Measurements from ENCODE around the gene TBC1D8.

The TBC1D8 gene

DNA sequence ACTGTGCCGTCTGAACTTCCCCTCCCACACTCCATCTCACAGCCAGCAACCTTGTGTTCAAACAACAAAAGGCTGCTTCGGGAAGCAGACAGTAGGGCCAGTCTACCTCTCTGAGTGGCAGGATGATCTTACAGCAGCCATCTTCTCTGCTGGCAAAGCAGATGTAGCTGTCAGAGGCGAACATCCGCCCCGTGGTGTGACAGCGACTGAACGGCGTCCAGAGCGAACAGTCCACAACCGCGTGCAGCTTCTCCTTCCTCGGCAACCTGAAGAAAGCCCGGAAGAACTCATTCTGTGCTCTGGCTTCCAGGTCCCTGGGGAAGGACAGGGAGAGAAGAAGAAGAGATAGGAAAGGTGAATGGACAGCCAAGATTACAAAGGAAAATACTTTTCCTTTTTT lies 111.1 kb downstream of the TBC1D8 start:
- no peak for TF ChIP-seq ZFP3 (CRISPR knock-in tag; IDR thresholded peaks at IDR 0.05)
- TF ChIP-seq, protein P1, sequence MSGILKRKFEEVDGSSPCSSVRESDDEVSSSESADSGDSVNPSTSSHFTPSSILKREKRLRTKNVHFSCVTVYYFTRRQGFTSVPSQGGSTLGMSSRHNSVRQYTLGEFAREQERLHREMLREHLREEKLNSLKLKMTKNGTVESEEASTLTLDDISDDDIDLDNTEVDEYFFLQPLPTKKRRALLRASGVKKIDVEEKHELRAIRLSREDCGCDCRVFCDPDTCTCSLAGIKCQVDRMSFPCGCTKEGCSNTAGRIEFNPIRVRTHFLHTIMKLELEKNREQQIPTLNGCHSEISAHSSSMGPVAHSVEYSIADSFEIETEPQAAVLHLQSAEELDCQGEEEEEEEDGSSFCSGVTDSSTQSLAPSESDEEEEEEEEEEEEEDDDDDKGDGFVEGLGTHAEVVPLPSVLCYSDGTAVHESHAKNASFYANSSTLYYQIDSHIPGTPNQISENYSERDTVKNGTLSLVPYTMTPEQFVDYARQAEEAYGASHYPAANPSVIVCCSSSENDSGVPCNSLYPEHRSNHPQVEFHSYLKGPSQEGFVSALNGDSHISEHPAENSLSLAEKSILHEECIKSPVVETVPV (CRISPR knock-in tag; IDR thresholded peaks at IDR 0.05), result no peak
- no peak for TF ChIP-seq GLIS3 (CRISPR knock-in tag; IDR thresholded peaks at IDR 0.05)
- TF ChIP-seq, protein P2, sequence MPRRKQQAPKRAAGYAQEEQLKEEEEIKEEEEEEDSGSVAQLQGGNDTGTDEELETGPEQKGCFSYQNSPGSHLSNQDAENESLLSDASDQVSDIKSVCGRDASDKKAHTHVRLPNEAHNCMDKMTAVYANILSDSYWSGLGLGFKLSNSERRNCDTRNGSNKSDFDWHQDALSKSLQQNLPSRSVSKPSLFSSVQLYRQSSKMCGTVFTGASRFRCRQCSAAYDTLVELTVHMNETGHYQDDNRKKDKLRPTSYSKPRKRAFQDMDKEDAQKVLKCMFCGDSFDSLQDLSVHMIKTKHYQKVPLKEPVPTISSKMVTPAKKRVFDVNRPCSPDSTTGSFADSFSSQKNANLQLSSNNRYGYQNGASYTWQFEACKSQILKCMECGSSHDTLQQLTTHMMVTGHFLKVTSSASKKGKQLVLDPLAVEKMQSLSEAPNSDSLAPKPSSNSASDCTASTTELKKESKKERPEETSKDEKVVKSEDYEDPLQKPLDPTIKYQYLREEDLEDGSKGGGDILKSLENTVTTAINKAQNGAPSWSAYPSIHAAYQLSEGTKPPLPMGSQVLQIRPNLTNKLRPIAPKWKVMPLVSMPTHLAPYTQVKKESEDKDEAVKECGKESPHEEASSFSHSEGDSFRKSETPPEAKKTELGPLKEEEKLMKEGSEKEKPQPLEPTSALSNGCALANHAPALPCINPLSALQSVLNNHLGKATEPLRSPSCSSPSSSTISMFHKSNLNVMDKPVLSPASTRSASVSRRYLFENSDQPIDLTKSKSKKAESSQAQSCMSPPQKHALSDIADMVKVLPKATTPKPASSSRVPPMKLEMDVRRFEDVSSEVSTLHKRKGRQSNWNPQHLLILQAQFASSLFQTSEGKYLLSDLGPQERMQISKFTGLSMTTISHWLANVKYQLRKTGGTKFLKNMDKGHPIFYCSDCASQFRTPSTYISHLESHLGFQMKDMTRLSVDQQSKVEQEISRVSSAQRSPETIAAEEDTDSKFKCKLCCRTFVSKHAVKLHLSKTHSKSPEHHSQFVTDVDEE (CRISPR knock-in tag; IDR thresholded peaks at IDR 0.05), result no peak
- TF ChIP-seq ISL1 (CRISPR knock-in tag; IDR thresholded peaks at IDR 0.05), result no peak
- no peak for TF ChIP-seq SNAI2 (CRISPR knock-in tag; IDR thresholded peaks at IDR 0.05)
- no peak for TF ChIP-seq ESRRG (CRISPR knock-in tag; IDR thresholded peaks at IDR 0.05)
- TF ChIP-seq, protein P3, sequence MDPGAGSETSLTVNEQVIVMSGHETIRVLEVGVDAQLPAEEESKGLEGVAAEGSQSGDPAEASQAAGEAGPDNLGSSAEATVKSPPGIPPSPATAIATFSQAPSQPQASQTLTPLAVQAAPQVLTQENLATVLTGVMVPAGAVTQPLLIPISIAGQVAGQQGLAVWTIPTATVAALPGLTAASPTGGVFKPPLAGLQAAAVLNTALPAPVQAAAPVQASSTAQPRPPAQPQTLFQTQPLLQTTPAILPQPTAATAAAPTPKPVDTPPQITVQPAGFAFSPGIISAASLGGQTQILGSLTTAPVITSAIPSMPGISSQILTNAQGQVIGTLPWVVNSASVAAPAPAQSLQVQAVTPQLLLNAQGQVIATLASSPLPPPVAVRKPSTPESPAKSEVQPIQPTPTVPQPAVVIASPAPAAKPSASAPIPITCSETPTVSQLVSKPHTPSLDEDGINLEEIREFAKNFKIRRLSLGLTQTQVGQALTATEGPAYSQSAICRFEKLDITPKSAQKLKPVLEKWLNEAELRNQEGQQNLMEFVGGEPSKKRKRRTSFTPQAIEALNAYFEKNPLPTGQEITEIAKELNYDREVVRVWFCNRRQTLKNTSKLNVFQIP (CRISPR knock-in tag; IDR thresholded peaks at IDR 0.05; ENCODE audit: borderline replicate concordance, low read depth), result no peak
- no peak for TF ChIP-seq ZNF70 (CRISPR knock-in tag; IDR thresholded peaks at IDR 0.05)
- no peak for TF ChIP-seq PPARA (CRISPR knock-in tag; IDR thresholded peaks at IDR 0.05; ENCODE audit: borderline replicate concordance)
- no peak for TF ChIP-seq BACH2 (CRISPR knock-in tag; IDR thresholded peaks at IDR 0.05; ENCODE audit: borderline replicate concordance)
- TF ChIP-seq, protein P4, sequence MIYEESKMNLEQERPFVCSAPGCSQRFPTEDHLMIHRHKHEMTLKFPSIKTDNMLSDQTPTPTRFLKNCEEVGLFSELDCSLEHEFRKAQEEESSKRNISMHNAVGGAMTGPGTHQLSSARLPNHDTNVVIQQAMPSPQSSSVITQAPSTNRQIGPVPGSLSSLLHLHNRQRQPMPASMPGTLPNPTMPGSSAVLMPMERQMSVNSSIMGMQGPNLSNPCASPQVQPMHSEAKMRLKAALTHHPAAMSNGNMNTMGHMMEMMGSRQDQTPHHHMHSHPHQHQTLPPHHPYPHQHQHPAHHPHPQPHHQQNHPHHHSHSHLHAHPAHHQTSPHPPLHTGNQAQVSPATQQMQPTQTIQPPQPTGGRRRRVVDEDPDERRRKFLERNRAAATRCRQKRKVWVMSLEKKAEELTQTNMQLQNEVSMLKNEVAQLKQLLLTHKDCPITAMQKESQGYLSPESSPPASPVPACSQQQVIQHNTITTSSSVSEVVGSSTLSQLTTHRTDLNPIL (CRISPR knock-in tag; IDR thresholded peaks at IDR 0.05; ENCODE audit: low read depth), result no peak
- TF ChIP-seq RARB (CRISPR knock-in tag; IDR thresholded peaks at IDR 0.05), result no peak
- TF ChIP-seq ZFP30 (CRISPR knock-in tag; IDR thresholded peaks at IDR 0.05), result no peak
- TF ChIP-seq CSDC2 (CRISPR knock-in tag; IDR thresholded peaks at IDR 0.05), result no peak
- no peak for TF ChIP-seq ZNF8 (CRISPR knock-in tag; IDR thresholded peaks at IDR 0.05)
- no peak for TF ChIP-seq ZC3H10 (CRISPR knock-in tag; IDR thresholded peaks at IDR 0.05)
- TF ChIP-seq, protein P5, sequence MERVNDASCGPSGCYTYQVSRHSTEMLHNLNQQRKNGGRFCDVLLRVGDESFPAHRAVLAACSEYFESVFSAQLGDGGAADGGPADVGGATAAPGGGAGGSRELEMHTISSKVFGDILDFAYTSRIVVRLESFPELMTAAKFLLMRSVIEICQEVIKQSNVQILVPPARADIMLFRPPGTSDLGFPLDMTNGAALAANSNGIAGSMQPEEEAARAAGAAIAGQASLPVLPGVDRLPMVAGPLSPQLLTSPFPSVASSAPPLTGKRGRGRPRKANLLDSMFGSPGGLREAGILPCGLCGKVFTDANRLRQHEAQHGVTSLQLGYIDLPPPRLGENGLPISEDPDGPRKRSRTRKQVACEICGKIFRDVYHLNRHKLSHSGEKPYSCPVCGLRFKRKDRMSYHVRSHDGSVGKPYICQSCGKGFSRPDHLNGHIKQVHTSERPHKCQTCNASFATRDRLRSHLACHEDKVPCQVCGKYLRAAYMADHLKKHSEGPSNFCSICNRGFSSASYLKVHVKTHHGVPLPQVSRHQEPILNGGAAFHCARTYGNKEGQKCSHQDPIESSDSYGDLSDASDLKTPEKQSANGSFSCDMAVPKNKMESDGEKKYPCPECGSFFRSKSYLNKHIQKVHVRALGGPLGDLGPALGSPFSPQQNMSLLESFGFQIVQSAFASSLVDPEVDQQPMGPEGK (CRISPR knock-in tag; IDR thresholded peaks at IDR 0.05; ENCODE audit: borderline replicate concordance), result no peak
- ATAC-seq, result no peak

DNA sequence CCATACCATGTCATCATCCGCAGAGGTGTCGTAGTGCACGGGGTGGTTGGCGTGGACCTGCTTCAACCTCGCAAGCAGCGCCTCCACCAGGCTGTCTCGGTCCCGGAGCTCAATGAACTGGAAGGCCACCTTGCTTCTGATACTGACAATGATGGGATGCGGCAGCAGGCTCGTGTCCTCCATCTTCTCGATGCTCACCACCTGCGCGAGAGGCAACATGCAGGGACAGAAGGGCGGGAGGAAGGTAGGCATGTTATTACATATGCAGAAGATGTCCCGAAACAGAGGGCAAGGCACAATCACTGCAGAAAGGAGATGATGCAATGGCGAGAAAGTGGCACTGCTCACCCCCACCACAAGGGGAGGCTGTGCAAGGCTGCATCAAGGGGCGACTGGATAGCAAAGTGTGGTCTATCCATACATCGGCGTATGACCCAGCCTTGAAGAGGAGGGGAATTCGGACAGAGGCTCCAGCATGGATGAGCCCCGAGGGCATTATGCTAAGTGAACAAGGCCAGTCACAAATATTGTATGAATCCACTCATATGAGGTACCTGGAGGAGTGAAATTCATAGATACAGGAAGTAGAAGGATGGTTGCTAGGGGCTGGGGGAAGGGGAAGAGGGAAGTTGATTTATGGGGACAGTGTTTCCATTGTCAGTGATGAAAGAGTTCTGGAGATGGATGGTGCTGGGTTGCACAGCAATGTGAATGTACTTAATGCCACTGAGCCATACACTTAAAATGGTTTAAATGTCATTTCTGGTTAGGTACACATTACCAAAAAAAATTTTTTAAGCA lies 112.5 kb downstream of the TBC1D8 start:
- no peak for ATAC-seq
- TF ChIP-seq, protein P5 (CRISPR knock-in tag; IDR thresholded peaks at IDR 0.05; ENCODE audit: borderline replicate concordance), result no peak
- TF ChIP-seq ESRRG (CRISPR knock-in tag; IDR thresholded peaks at IDR 0.05) (no peak), ZFP3 (CRISPR knock-in tag; IDR thresholded peaks at IDR 0.05) (no peak), ZNF8 (CRISPR knock-in tag; IDR thresholded peaks at IDR 0.05) (no peak), CSDC2 (CRISPR knock-in tag; IDR thresholded peaks at IDR 0.05) (no peak), ZNF70 (CRISPR knock-in tag; IDR thresholded peaks at IDR 0.05) (no peak), TOX (CRISPR knock-in tag; IDR thresholded peaks at IDR 0.05; ENCODE audit: borderline replicate concordance) (no peak), ISL1 (CRISPR knock-in tag; IDR thresholded peaks at IDR 0.05) (no peak), ZC3H10 (CRISPR knock-in tag; IDR thresholded peaks at IDR 0.05) (no peak), SNAI2 (CRISPR knock-in tag; IDR thresholded peaks at IDR 0.05) (no peak), ZFP30 (CRISPR knock-in tag; IDR thresholded peaks at IDR 0.05) (no peak)
- TF ChIP-seq, protein P4 (CRISPR knock-in tag; IDR thresholded peaks at IDR 0.05; ENCODE audit: low read depth), result no peak
- TF ChIP-seq, protein P2 (CRISPR knock-in tag; IDR thresholded peaks at IDR 0.05), result no peak
- TF ChIP-seq, protein P3 (CRISPR knock-in tag; IDR thresholded peaks at IDR 0.05; ENCODE audit: borderline replicate concordance, low read depth), result no peak

Measured in SK-N-SH treated with all-trans-retinoic acid at 6 μM for 48 hours (cell line).